GM21723 (cell line): Measurements from ENCODE around the gene PLIN1.

ENCODE experiments used
- ATAC-seq: cut with Tn5 transposase; IDR thresholded peaks from one replicate; pipeline ENCODE4 v1.9.1; 2021; ENCODE audit warnings: mild to moderate bottlenecking, moderate library complexity; ENCODE audit not compliant: unreplicated experiment

The PLIN1 gene

GRCh38 chr15:89654847-89655805 is 24.0 kb downstream of the PLIN1 start, which contains the start of gene KIF7:
Gene KIF7 (minus strand): TSS chr15:89655467. CDS start chr15:89652930, 2,537 bp downstream.
- ATAC-seq = no peak

GRCh38 chr15:89654301-89654761 is 24.8 kb downstream of the PLIN1 start:
- ATAC-seq = no peak

- no peak for ATAC-seq
Measured at GRCh38 chr15:89653578-89653977, 25.6 kb downstream of the PLIN1 start.

- no peak for ATAC-seq
Measured at GRCh38 chr15:89652666-89653065, 26.5 kb downstream of the PLIN1 start.

- no peak for ATAC-seq
Measured at GRCh38 chr15:89652131-89652530, 27.0 kb downstream of the PLIN1 start.

- ATAC-seq = no peak
Measured at GRCh38 chr15:89649716-89650115, 29.5 kb downstream of the PLIN1 start.

GRCh38 chr15:89649013-89649625 is 30.0 kb downstream of the PLIN1 start:
- no peak for ATAC-seq

GRCh38 chr15:89648106-89649012 is 30.8 kb downstream of the PLIN1 start:
- ATAC-seq = no peak

- peak; percentile 66 for ATAC-seq
Measured at GRCh38 chr15:89647191-89647851, 31.8 kb downstream of the PLIN1 start.

GRCh38 chr15:89646416-89647141 is 32.6 kb downstream of the PLIN1 start:
- ATAC-seq = no peak

- ATAC-seq = no peak
Measured at GRCh38 chr15:89645680-89646079, 33.5 kb downstream of the PLIN1 start.

- ATAC-seq = no peak
Measured at GRCh38 chr15:89642106-89642505, 37.1 kb downstream of the PLIN1 start.

GRCh38 chr15:89641053-89641452 is 38.1 kb downstream of the PLIN1 start:
- no peak for ATAC-seq

- ATAC-seq = no peak
Measured at GRCh38 chr15:89640245-89640644, 38.9 kb downstream of the PLIN1 start.

GRCh38 chr15:89633585-89633984 is 45.6 kb downstream of the PLIN1 start:
- no peak for ATAC-seq

- no peak for ATAC-seq
Measured at GRCh38 chr15:89632563-89633430, 46.4 kb downstream of the PLIN1 start.

GRCh38 chr15:89631902-89632264 is 47.3 kb downstream of the PLIN1 start:
- no peak for ATAC-seq

- no peak for ATAC-seq
Measured at GRCh38 chr15:89630974-89631901, 47.9 kb downstream of the PLIN1 start.
